Measurements from ENCODE around the gene RAD9A.

Gene RAD9A

GRCh38 chr11:67391304-67392182, at the start of gene RAD9A:
Gene RAD9A (plus strand): TSS chr11:67391986. CDS start chr11:67392045, 59 bp downstream.
- DNase-seq (ENCODE audit: extremely low read depth in 1 of 2, low read depth in 1 of 2): peak; percentile 72 to 87

- no peak for DNase-seq (ENCODE audit: extremely low read depth in 1 of 2, low read depth in 1 of 2)
Measured at GRCh38 chr11:67344264-67344663, 47.5 kb upstream of the RAD9A start.

GRCh38 chr11:67345247-67345919, 46.4 kb upstream of the RAD9A start:
- DNase-seq (ENCODE audit: extremely low read depth in 1 of 2, low read depth in 1 of 2): no peak

- DNase-seq (ENCODE audit: extremely low read depth in 1 of 2, low read depth in 1 of 2): no peak
Measured at GRCh38 chr11:67345920-67346819, 45.6 kb upstream of the RAD9A start.

- no peak for DNase-seq (ENCODE audit: extremely low read depth in 1 of 2, low read depth in 1 of 2)
Measured at GRCh38 chr11:67347964-67348749, 43.6 kb upstream of the RAD9A start.

GRCh38 chr11:67349036-67349435, 42.8 kb upstream of the RAD9A start:
- DNase-seq (ENCODE audit: extremely low read depth in 1 of 2, low read depth in 1 of 2): no peak

- no peak for DNase-seq (ENCODE audit: extremely low read depth in 1 of 2, low read depth in 1 of 2)
Measured at GRCh38 chr11:67349457-67349856, 42.3 kb upstream of the RAD9A start.

GRCh38 chr11:67349928-67350465, 41.8 kb upstream of the RAD9A start:
- no peak for DNase-seq (ENCODE audit: extremely low read depth in 1 of 2, low read depth in 1 of 2)

- DNase-seq (ENCODE audit: extremely low read depth in 1 of 2, low read depth in 1 of 2): peak; percentile 30 to 51
Measured at GRCh38 chr11:67351275-67352005, 40.3 kb upstream of the RAD9A start.

- DNase-seq (ENCODE audit: extremely low read depth in 1 of 2, low read depth in 1 of 2): no peak
Measured at GRCh38 chr11:67352546-67353316, 39.1 kb upstream of the RAD9A start.

GRCh38 chr11:67353317-67354074, 38.3 kb upstream of the RAD9A start, which contains the start of gene POLD4:
Gene POLD4 (minus strand): TSS chr11:67353546. CDS start chr11:67353399, 147 bp downstream.
- DNase-seq (ENCODE audit: extremely low read depth in 1 of 2, low read depth in 1 of 2): peak; percentile 83 to 96

GRCh38 chr11:67354075-67355022, 37.4 kb upstream of the RAD9A start:
- no peak for DNase-seq (ENCODE audit: extremely low read depth in 1 of 2, low read depth in 1 of 2)

- DNase-seq (ENCODE audit: extremely low read depth in 1 of 2, low read depth in 1 of 2): no peak
Measured at GRCh38 chr11:67355023-67355793, 36.6 kb upstream of the RAD9A start.

- DNase-seq (ENCODE audit: extremely low read depth in 1 of 2, low read depth in 1 of 2): no peak
Measured at GRCh38 chr11:67355794-67356386, 35.9 kb upstream of the RAD9A start.

- no peak for DNase-seq (ENCODE audit: extremely low read depth in 1 of 2, low read depth in 1 of 2)
Measured at GRCh38 chr11:67356387-67356863, 35.4 kb upstream of the RAD9A start.
